Common myeloid progenitor, CD34-positive (primary cell): ENCODE measurements around the gene ONECUT1.

Experiments
- CTCF ChIA-PET: fragments of 350-600 bp; sonication (Branson Sonifier 250); formaldehyde crosslinking; loops from one replicate; lab custom pipeline; 2021; ENCODE audit warnings: antibody characterized with exemption; lab: Charles Lee
- POLR2A ChIA-PET: fragments of 350-600 bp; sonication (Branson Sonifier 250); formaldehyde crosslinking; loops from one replicate; lab custom pipeline; 2021; ENCODE audit warnings: antibody characterized with exemption; lab: Charles Lee
- DNase-seq, 3 donors: peaks; one replicate each; pipeline versions ENCODE4 v3.0.0 to v3.0.0-alpha.2; 2013
- H3K27ac ChIP-seq, 2 experiments: 1 replicate in 1 of 2; 2 replicates in 1 of 2; pipeline ENCODE4 v1.7.0; 2013; ENCODE audit warnings: inconsistent platforms in 2 of 2, low read length in 2 of 2, mild to moderate bottlenecking in 2 of 2, low read depth in 1 of 2, moderate library complexity in 1 of 2; ENCODE audit not compliant: severe bottlenecking in 2 of 2, insufficient read depth in 1 of 2, poor library complexity in 1 of 2
- H3K27me3 ChIP-seq, 5 experiments: replicated peaks in 2 of 5; 1 replicate in 3 of 5; 2 replicates in 2 of 5; pipeline versions ENCODE4 v1.6.1 to v1.7.0; 2013; ENCODE audit warnings: low read length in 4 of 5, mild to moderate bottlenecking in 2 of 5, moderate library complexity in 2 of 5, inconsistent platforms in 1 of 5; ENCODE audit not compliant: insufficient read depth in 5 of 5, control insufficient read depth in 4 of 5
- H3K36me3 ChIP-seq, 4 experiments: 1 replicate in 2 of 4; 2 replicates in 2 of 4; pipeline versions ENCODE4 v1.6.1 to v1.7.0; 2013; ENCODE audit warnings: low read length in 3 of 4, control low read depth in 1 of 4, mild to moderate bottlenecking in 1 of 4; ENCODE audit not compliant: control insufficient read depth in 4 of 4, insufficient read depth in 4 of 4
- H3K4me1 ChIP-seq, 4 experiments: 1 replicate in 3 of 4; 2 replicates in 1 of 4; pipeline versions ENCODE4 v1.6.1 to v1.7.1; 2013; ENCODE audit warnings: low read length in 3 of 4, mild to moderate bottlenecking in 3 of 4, control low read depth in 1 of 4, inconsistent platforms in 1 of 4, moderate library complexity in 1 of 4; ENCODE audit not compliant: control insufficient read depth in 4 of 4, insufficient read depth in 4 of 4; ENCODE audit errors: control extremely low read depth in 1 of 4
- H3K4me3 ChIP-seq, 7 experiments: 1 replicate in 4 of 7; 2 replicates in 3 of 7; pipeline versions ENCODE4 v1.5.1 to v1.7.0; 2013; ENCODE audit warnings: mild to moderate bottlenecking in 7 of 7, low read length in 6 of 7, moderate library complexity in 6 of 7, inconsistent platforms in 2 of 7, low read depth in 2 of 7, control low read depth in 1 of 7; ENCODE audit not compliant: insufficient read depth in 4 of 7, control insufficient read depth in 1 of 7; ENCODE audit errors: extremely low read depth in 1 of 7
- H3K9me3 ChIP-seq, 5 experiments: 1 replicate in 4 of 5; 2 replicates in 1 of 5; pipeline versions ENCODE4 v1.6.1 to v1.7.1; 2013; ENCODE audit warnings: low read length in 4 of 5, mild to moderate bottlenecking in 2 of 5, inconsistent platforms in 1 of 5, low read depth in 1 of 5, moderate library complexity in 1 of 5; ENCODE audit not compliant: control insufficient read depth in 4 of 5, insufficient read depth in 2 of 5; ENCODE audit errors: control extremely low read depth in 1 of 5
- WGBS: methylation state at CpG from one replicate; pipeline ENCODE4 v1.1.5; 2013; ENCODE audit not compliant: insufficient coverage; 5-methylcytosine and 5-hydroxymethylcytosine counted together

Gene ONECUT1

DNA sequence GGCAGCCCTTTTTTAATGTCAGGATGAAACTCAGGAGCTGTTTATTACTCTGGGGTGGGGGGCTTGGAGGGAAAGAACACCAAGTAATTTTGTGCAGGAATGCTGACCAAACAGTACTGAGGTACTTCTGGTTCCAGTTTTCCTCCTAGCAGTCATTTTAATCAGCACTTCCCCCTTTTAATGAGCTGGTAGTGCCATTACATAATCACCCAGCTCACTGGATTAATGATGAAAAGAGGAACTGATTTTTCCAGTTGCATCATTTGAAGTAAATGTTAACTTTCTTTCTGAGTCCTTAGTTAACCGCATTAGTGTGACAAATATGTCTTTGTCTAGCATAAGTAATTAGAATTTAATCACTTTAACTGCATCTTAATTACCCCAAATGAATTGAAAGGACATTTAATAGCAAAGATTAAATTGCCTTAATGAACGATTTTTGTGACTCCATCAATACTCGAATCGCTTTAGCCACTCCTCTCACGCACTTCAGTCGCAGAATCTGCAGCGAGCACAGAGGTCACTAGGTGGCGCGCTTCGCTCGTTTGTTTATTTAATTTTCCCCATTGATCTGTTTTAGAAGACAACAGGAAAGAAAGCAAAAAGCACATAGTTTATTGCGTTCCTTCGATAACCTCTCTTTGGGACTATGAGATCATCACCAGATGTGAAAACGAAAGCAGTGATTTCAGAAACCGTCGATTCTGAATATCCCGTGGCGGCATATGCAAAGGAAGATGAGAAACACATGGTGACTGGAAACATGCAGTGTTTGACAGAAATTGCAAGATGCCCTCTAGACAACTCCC lies 9.8 kb downstream of the ONECUT1 start:
- ChIA-PET CTCF (interaction anchor here (0.6 to 1.6 kb wide), 11 partner anchors 9 to 938 kb away, joined by 3 to 6 read pairs (median 3); no protein-coding TSS in a partner anchor), POLR2A (no interaction called here)
- Histone ChIP-seq H3K36me3 (no peaks in the 10 kb centered on the region), H3K4me1 (peaks cover 6 to 30% (median 21%) of the 10 kb centered on the region in 4 experiments), H3K9me3 (no peaks in the 10 kb centered on the region), H3K4me3 (peak overlapping the region in 6 of 7 experiments; percentile 19 to 67 (median 25)), H3K27me3 (peaks cover 14 to 62% (median 34%) of the 10 kb centered on the region in 5 experiments), H3K27ac (no peak overlapping the region)
- peak; percentile 80 to 91 (median 88) for DNase-seq
- WGBS = 3% methylated on average over 15 of the region's 18 CpGs

- POLR2A ChIA-PET = no interaction called here
- Histone ChIP-seq H3K9me3 (no peaks in the 10 kb centered on the region), H3K27ac (no peak overlapping the region), H3K36me3 (no peaks in the 10 kb centered on the region), H3K4me3 (no peak overlapping the region), H3K27me3 (peaks cover 17 to 43% (median 18%) of the 10 kb centered on the region in 5 experiments), H3K4me1 (peaks cover 6 to 14% (median 11%) of the 10 kb centered on the region in 4 experiments)
- DNase-seq = no peak
- CTCF ChIA-PET = interaction anchor here (1.1 kb wide), 1 partner anchor 14 kb away, joined by 5 read pairs; no protein-coding TSS in a partner anchor
- WGBS = 75% methylated on average over 1 of the region's 1 CpG
Observed at GRCh38 chr15:52778457-52778856, 11.7 kb downstream of the ONECUT1 start.

DNA sequence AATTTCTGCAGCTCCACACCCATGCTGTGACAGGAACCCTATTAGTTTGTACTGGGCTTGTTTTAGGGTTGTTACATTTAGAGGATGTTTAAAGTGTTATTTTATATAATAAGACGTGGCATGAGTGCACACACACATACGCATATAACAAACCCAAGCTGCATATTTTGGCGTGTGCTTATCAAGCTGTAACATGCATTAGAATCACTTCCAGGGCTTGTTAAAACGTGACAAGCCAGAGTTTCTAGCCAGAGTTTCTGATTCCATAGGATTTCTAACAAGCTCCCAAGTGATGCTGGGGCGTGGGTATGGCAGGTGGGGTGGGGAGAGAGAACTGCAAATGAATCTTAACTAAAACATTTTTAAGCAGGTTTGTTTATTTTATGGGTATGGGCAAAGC lies 17.4 kb downstream of the ONECUT1 start:
- Histone ChIP-seq H3K36me3 (no peaks in the 10 kb centered on the region), H3K27ac (no peak overlapping the region), H3K4me1 (peaks cover 0 to 2% (median 0%) of the 10 kb centered on the region in 4 experiments), H3K9me3 (no peaks in the 10 kb centered on the region), H3K27me3 (peaks cover 5 to 26% (median 11%) of the 10 kb centered on the region in 5 experiments), H3K4me3 (no peak overlapping the region)
- 11% methylated on average over 1 of the region's 5 CpGs for WGBS
- DNase-seq = no peak
- POLR2A ChIA-PET = interaction anchor here (0.6 kb wide), 1 partner anchor 253 kb away, joined by 4 read pairs; no protein-coding TSS in a partner anchor
- CTCF ChIA-PET = interaction anchor here (0.6 kb wide), 1 partner anchor 181 kb away, joined by 3 read pairs; no protein-coding TSS in a partner anchor

DNA sequence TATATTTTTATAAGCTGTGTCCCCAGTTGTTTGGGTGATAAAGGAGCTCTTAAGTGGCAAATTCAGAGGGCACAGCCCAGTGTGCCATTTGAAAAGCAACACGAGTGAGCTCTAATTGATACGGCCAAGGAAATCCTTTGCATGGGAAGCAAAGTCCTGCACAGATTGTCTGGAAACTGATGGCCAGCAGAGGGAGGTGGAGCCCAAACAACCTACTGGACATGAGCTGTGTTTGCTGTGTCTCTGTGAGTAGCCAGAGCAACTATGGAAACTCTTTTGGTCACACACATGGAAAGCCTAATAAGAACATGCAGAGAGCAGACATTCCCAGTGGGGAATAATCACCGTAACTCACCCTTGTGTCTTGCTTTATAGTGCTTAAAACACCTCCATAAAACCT lies 24.4 kb downstream of the ONECUT1 start:
- no peak overlapping the region for H3K4me3 ChIP-seq
- no peaks in the 10 kb centered on the region for H3K36me3 ChIP-seq
- no peaks in the 10 kb centered on the region for H3K4me1 ChIP-seq
- ChIA-PET POLR2A (no interaction called here), CTCF (no interaction called here)
- DNase-seq = no peak
- H3K27me3 ChIP-seq = peaks cover 0 to 10% (median 4%) of the 10 kb centered on the region in 5 experiments
- no peaks in the 10 kb centered on the region for H3K9me3 ChIP-seq
- H3K27ac ChIP-seq = no peak overlapping the region
- WGBS = 44% methylated on average over 2 of the region's 3 CpGs

DNA sequence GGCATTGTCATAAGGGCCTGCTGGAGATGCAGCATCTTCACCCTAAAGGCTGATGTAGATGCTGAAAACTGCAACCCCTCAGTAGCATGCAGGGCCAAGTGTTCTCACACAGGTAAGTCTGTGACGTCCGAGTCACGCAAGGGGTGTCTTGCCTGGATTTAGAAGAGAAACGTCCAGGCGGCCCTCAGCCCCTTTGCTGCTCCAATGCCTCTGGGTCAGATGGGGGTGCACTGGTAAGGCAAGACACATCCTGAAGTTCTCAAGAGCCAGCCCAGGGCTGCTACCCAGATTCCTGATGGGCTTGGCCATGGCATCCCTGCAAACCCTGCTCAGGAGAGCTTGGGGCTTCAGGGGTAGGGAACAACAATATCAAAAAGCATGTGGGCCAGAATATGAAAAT lies 25.4 kb downstream of the ONECUT1 start:
- POLR2A ChIA-PET = no interaction called here
- H3K9me3 ChIP-seq = no peaks in the 10 kb centered on the region
- 95% methylated on average over 5 of the region's 5 CpGs for WGBS
- H3K4me3 ChIP-seq = no peak overlapping the region
- H3K36me3 ChIP-seq = no peaks in the 10 kb centered on the region
- no peak for DNase-seq
- no peaks in the 10 kb centered on the region for H3K4me1 ChIP-seq
- H3K27ac ChIP-seq = no peak overlapping the region
- H3K27me3 ChIP-seq = peaks cover 0 to 10% (median 4%) of the 10 kb centered on the region in 5 experiments
- CTCF ChIA-PET = no interaction called here

- Histone ChIP-seq H3K9me3 (no peaks in the 10 kb centered on the region), H3K27ac (no peak overlapping the region), H3K27me3 (peaks cover 0 to 9% (median 0%) of the 10 kb centered on the region in 5 experiments), H3K36me3 (no peaks in the 10 kb centered on the region), H3K4me3 (no peak overlapping the region), H3K4me1 (no peaks in the 10 kb centered on the region)
- POLR2A ChIA-PET = no interaction called here
- CTCF ChIA-PET = interaction anchor here (0.8 kb wide), 1 partner anchor 25 kb away, joined by 3 read pairs; no protein-coding TSS in a partner anchor
- WGBS = 88% methylated on average over 4 of the region's 5 CpGs
- no peak for DNase-seq
Observed at GRCh38 chr15:52762621-52763020, 27.5 kb downstream of the ONECUT1 start.

- Histone ChIP-seq H3K4me3 (no peak overlapping the region), H3K9me3 (no peaks in the 10 kb centered on the region), H3K27ac (no peak overlapping the region), H3K4me1 (no peaks in the 10 kb centered on the region), H3K27me3 (peaks cover 0 to 10% (median 0%) of the 10 kb centered on the region in 5 experiments), H3K36me3 (no peaks in the 10 kb centered on the region)
- POLR2A ChIA-PET = no interaction called here
- 88% methylated on average over 1 of the region's 1 CpG for WGBS
- CTCF ChIA-PET = no interaction called here
- DNase-seq = no peak
Observed at GRCh38 chr15:52760562-52760961, 29.6 kb downstream of the ONECUT1 start.
